ENCODE data around the gene ADORA2B. TPM values are rescaled to one million over a fixed set of nuclear protein-coding genes. Genes with fewer than 3 reads are reported as not detected.
A peak's percentile ranks its signal among the peaks of the same experiment; 100 is the strongest.
"Not testable (repeated sequence)": the region's sequence is repeated elsewhere in the genome, so short reads cannot be mapped to it uniquely, and the experiment has no call there.

Gene ADORA2B
- total RNA-seq, 1 donor from 2014 or later, result 3.6 TPM

DNA sequence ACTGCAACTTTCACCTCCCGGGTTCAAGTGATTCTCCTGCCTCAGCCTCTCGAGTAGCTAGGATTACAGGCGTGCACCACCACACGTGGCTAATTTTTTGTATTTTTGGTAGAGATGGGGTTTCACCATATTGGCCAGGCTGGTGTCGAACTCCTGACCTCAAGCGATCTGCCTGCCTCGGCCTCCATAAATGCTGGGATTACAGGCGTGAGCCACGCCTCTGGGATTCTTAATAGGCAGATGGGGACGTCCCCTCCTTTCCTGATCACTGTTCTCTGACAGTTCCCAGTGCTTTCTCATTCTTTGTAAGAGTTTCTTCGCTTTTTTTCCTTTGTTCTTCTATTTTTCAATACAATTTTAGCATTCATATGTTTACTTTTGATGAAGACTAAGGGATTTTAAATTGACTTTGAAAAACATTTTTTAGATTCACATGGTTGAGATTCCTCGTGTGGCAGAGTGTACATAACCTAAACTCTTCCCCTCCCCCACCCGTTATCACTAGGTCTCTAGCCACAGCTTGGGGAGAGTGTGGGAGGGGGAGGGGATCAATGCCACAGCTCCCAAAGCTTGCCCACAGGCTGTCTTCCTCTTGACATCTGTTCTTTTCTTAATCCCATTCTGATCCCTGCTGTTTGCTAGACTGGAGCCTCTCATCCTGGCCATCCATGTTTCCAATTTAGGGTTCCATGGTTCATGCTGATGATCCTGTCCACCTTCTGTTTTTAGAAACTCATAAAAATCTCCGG is 11.0 kb downstream of the ADORA2B start:
- DNase-seq, result no peak

DNA sequence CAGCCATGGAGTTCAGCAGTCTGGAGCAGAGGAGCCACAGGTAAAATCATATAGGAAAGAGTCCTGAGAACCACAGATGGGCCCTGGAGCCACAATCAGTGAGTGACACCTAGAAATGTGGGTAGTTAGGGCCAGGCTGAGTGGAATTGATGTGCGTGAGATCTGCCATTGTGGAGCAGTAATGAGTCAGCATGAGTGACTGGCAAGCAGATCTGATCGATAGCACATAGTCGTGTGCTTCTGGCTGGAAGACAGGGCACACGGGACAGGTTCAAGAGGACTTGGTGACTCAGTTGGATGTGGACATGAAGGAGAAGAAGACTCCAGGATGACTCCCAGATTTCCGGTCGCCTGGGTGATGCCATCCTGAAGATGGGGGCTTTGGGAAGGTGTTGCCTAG is 12.3 kb downstream of the ADORA2B start:
- peak; percentile 41 for DNase-seq

DNA sequence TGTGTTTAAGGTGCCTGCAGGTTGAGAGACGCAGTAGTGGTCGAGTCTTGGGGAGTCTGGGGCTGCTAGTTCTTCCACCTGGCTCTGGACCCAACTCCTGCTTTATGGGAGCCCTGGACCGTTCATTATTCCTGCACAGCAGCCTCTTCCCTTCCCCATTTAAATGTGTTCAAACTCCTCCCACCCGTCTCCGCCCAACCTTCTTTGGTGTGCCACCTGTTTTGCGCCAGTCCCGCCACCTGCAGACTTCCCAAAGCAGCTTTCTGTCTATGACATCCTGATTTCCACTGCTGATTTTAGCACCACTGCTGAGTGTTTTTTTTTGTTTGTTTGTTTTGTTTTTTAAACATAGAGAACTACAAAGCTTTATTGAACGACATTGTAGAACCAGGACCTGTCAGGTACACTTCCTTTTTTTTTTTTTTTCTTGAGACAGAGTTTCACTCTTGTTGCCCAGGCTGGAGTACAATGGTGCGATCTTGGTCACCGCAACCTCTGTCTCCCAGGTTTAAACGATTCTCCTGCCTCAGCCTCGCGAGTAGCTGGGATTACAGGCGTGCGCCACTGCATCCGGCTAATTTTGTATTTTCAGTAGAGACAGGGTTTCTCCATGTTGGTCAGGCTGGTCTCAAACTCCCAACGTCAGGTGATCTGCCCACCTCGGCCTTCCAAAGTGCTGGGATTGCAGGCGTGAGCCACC is 12.8 kb downstream of the ADORA2B start:
- DNase-seq, result no peak

DNA sequence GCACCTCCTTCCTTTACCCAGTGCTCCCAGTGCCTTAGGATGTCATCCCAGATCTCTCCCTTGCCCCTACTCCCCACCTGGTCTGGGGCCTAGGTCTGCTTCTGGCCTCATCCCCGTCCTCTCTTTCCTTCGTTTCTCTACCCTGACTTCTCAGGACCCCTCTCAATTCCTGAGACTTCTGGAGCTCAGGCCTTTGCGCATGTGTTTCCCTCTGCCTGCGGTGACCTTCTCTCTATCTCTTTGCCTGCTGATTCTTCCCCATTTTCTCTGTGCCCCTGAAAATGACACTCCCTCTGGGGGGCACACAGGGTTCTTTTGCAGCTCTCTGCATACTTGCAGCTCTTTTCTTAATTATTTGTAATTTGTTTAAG is 13.5 kb downstream of the ADORA2B start:
- no peak for DNase-seq

DNA sequence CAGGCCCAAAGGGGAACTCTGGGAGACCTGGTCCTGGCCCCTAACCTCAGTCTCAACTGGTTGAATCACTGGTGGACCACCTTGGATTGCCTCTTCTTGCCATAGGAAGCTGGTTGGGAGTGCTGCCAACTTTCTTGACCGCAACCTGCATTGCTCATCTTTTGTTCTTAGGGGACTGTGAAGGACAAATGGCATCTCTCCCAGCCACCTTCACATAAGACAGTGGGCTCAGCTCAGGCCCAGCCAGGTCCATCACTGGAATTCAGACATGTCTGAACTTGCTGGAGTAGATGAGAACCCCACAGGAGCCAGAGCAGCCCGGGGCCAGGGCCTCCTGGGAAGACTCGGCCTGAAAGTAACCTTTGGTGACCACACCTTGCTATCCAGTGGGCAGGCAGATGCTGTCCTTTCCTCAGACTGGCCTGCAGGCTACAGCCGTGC is 18.8 kb downstream of the ADORA2B start:
- DNase-seq, result peak; percentile 66

DNA sequence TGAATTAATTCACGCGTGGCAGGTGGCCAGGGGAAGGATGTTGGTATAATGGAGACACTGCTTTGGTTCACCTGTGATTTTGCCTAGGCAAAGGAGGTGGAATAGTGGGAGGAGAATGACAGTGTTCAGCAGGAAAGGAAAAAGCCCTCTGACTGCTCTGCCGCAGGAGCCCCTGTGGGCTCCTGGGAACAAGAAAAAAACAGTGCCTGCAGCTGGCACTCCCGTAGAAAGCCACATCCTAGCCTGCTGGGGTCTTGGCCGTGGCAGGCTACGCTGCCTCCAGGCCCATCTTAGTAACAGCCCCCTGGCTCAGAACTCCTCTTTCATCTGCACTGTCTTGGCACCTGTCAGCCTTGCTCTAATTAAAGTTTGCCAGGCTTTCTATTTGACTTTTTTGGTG is 20.6 kb downstream of the ADORA2B start:
- DNase-seq, result no peak

DNA sequence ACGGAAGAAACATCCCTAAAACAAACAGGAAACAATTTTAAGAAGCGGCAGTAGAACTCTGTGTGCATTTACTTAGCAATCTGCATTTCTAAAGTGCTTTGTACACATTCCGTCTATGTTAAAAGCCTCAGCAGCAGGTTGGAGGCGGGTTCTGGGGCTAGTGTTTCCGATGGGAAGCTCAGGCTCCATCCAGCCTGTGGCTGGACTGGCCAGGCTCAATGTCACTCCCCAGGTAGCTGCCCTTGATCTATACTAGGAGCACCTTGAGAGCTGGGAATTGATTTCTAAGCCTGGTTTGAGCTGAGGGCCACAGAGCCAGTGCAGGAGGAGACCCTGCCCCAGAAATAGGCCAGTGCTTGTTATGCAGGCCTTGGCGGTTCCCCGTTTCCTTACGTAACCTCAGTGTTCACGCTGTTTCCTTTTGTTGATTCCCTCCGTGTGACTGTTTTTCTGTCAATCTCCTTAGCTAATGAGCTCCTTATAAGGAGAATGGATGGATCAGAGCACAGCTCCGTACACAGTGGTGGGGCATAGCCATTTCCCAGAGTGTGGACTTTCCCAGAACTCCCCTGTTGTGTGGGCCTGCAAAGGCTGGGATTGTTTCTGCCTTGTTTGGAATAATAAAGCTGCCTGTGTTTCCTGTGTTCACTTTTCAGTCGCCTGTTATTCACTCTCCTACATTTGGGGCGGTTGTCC is 21.4 kb downstream of the ADORA2B start:
- peak; percentile 83 for DNase-seq

DNA sequence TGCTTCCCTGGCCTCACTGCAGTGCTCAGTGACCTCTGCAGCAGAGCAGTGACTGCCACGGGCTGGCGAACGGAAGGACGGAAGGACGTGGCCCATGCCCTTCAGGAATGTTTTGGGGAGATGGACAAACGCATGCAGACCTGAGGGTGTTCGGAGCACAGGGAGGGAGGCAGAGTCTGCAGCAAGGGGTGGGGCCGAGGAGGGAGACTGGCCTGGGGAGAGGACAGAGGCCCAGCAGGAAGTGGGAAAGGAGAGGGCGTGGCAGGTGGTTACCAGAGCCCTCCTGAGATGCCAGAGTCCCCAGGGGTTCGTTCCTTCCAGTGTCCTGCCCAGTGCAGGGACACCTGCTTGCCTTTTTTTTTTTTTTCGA is 21.9 kb downstream of the ADORA2B start:
- no peak for DNase-seq

DNA sequence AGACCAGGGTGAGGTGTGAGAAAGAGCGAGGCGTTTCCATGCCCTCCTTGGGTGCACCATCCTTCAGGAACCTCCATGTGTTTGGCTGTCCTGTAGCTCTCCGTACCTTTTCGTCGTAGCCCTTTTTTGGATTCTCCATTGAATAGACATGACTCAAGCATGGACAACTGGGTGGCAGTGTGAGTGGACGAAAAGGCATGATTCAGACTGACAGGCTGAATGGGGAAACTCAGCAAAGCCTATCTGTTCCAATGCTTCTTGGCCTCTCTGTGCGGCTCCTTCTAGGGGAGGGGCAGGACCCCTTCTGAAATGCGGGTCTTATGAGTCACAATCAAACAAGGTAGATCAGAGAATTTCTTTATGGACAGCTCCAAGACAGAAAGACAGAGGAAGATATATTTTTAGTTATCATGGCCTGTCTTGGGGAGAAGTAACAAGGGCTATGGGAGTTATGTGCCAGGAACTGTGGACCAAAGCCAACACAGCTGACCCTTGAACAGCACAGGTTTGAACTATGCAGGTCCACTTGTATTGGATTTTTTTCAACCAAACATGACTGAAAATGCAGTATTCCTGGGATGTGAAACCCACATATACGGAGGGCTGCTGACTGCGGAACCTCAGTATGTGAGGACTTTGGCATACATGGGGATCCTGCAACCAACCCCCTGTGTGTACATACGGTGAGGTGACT is 22.9 kb downstream of the ADORA2B start:
- no peak for DNase-seq

DNA sequence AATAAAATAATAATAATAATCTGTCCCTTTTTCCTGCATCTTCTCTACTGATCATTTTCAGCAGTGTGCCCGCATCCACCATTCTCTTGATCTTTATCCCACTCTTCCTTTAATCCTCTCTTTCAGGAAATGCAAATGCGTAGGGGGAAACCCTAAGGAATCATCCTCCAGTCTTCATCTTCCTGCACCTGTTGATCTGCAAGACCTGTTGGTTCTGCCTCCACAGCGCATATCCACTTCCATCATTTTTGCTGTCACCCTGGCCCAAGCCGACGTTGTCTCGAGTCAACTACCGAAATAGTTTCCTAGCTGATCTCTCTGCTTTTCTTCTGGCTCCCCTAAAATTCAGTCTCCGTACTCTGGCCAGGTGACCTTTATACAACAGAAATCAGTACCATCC is 24.5 kb downstream of the ADORA2B start:
- DNase-seq, result no peak

DNA sequence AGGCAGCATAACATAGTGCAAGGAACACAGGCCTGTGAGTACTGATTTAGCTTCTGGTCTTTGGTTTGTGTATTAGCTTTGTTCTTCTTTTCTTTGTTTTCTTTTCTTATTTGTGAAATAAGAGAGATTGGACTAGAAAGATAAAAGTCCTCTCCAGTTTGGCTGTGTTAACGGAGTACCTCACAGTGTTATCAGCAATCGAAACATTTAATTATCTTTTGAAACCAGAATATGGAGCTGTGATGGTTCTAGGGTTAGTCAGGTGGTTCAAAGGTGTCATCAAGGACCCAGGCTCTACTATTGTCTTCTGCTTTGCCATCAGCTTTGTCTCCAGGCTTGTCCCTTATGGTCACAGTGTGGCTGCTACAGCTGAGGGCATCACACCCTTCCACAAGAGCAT is 25.6 kb downstream of the ADORA2B start:
- DNase-seq, result no peak

DNA sequence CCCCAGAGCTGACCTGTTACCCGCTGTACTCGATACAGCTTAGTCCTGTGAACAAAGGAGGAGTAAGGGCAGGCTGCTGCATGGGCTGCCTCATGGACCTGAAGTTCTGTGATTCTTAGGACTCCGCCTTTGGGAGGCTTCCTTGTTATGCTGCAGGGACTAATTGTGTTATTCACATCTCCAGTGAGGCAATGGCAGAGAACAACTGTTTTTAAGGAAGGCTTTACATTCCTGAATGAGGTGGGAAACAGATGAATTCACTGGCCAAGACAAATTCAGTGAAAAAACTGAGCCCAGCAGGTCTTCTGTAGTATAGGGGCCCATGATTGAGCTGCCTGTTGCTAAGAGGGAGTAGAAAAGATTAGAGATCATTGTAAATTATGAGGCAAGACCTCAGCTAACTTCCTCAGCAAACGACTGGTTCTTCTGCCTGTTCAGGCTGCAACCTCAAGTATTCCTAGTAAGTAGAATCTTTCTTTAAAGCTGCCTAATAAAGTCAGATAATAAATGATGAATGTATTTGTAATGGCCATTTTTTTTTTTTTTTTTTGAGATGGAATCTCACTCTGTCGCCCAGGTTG is 26.3 kb downstream of the ADORA2B start:
- DNase-seq, result no peak

DNA sequence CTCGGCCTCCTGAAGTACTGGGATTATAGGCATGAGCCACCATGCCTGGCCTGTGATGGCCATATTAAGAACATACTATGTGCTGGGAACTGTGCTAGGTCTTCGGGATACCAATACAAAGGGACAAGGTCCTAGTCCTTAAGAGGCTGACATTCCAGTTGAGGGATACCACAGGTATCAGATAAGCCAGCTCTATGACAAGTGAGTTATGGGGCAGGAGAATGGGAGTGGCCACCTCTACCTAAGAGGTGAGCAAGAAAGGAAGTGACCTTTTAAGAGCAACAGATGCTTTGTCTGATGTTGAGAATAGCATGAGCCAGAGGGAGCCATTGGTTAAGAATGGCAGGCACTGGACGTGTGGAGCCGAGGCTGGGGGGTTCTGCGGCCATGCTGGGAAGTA is 27.0 kb downstream of the ADORA2B start:
- DNase-seq, result no peak

DNA sequence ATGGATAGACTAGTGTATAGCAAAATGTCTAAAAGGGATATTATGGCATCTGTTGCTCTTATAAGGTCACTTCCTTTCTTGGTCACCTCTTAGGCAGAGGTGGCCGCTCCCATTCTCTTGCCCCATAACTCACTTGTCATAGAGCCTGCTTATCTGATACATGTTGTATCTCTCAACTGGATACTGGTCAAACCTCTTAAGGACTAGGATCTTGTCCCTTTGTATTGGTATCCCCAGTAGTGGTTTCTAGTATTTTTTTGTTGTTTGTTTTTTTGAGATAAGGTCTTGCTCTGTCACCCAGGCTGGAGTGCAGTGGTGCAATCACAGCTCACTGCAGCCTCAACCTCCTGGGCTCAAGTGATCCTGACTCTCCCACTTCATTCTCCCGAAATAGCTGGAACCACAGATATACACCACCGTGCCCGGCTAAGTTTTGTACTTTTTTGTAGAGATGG is 27.6 kb downstream of the ADORA2B start:
- no peak for DNase-seq

DNA sequence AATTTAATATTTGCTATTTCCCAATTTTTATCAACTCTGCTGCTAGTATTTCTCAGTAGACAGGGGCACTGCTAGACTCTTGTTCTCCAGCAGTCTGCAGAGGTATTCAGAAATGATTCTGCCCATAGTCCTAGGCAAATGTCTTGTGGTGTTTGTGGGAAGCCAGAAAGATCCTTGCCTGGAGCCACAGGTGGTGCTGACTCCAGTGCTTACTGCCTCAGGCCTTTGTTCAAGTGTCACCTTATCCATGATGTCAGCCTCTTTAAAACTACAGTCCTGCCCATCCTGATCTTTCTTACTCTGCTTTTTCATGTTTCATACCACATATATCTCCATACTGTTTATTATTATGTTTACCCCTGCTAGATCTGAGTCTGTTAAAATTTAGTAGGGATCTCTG is 28.1 kb downstream of the ADORA2B start:
- no peak for DNase-seq

DNA sequence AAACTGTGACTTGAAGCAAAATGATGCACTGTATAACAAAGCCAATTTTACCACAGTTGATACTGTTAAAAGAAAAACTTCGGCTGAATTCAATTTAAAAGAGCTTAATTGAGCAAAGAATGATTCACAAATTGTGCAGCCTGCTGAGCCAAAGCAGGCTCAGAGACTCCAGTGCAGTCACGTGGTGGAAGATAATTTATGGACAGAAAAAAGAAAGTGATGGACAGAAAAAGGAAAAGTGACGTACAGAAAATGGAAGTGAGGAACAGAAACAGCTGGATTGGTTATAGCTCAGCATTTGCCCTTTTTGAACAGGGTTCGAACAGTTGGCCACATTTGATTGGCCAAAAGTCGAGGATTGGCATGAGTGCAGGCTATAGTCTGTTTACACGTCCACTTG is 28.9 kb downstream of the ADORA2B start:
- DNase-seq, result no peak

DNA sequence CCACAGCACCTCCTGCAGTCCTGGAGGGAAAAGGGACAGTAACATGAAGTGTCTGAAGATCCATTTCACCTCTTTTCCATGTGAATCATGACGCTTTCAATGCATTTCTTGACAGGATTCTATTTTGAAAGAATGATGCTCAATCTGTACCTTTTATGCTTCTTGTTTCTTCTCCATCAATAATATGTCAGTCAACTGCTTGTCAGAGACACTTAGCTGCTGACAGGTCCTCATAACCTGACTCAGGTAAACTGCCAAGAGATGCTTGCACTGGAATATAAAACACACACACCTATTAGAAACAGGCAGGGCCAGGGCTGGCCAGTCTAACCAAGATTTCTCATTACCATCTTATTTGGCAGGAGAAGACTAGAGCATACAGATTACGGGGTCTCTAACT is 33.0 kb downstream of the ADORA2B start:
- DNase-seq, result no peak

DNA sequence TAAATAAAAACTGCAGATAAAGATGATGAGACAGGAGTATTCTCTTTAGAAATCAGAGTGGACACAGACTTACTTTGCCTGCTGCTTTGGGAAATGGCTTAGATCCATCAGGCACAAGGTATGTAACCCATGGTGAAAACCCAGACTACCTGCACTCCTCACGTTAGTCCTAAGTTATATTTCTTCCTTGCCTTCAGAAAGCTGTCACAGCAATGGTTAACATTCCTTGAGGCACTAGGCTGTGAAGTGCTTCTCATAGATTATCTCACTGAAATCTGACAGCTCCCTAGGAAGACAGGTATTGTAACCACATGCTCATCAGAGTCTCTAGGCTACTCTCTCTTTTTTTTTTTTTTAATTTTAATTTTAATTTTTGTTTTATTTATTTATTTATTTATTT is 33.7 kb downstream of the ADORA2B start:
- no peak for DNase-seq

DNA sequence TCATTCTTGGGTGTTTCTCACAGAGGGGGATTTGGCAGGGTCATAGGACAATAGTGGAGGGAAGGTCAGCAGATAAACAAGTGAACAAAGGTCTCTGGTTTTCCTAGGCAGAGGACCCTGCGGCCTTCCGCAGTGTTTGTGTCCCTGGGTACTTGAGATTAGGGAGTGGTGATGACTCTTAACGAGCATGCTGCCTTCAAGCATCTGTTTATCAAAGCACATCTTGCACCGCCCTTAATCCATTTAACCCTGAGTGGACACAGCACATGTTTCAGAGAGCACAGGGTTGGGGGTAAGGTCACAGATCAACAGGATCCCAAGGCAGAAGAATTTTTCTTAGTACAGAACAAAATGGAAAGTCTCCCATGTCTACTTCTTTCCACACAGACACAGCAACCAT is 34.1 kb downstream of the ADORA2B start:
- DNase-seq, result not testable (repeated sequence)

DNA sequence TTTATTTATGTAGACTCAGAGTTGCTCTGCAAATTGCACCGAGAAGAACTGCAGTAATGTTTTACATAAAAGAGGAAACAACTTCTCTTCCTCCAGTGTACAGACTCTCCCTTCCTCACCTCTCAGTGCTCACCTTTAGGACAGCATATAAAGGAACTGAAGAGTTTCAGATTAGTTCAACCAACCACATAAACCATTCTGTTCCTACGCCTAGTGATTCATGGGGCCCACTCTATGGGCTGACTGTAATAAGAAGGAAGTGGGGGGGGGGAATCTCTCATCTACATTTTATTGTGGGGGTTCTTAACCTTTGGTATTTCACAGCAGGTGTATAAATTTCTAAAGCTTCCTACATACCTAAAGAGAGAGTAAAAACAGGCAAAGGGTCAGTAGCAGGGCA is 36.3 kb downstream of the ADORA2B start:
- no peak for DNase-seq

DNA sequence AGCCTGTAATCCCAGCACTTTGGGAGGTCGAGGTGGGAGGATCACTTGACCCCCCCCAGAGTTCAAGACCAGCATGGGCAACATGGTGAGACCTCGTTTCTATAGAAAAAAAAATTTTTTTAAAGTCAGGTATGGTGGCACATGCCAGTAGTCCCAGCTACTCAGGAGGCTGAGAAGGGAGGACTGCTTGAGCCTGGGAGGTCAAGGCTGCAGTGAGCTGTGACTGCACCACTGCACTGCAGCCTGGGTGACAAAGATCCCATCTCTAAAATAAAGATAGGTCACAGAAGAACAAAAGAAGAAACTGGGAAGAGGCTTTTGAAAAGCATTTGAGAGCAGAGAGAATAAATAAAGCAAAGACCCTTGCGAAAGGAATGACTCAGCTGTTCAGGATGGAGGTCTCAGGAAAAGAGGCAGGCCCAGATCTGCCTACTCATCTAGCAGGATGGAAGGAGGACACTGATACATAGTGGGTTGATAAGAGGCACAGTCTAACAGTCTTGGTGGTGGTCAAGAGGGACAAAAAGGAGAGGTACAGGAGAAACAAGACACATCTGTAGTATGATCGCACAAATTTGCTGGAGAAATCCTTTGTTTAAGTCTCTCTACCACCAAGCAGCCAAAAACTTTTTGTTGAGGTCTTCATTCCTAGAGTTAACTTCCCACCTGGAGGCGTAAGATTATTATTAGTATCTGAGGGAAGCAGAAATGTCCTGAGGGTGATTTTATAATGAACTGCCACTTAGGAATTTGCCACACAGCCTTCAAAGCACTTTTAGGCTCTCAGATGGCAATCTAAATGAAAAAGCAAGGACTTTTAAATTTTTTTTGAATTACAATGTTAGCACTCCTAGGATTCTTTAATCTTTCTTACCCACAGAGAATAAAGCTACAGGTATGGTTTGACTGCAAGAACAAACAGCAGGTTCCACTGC is 37.0 kb downstream of the ADORA2B start:
- DNase-seq, result no peak

DNA sequence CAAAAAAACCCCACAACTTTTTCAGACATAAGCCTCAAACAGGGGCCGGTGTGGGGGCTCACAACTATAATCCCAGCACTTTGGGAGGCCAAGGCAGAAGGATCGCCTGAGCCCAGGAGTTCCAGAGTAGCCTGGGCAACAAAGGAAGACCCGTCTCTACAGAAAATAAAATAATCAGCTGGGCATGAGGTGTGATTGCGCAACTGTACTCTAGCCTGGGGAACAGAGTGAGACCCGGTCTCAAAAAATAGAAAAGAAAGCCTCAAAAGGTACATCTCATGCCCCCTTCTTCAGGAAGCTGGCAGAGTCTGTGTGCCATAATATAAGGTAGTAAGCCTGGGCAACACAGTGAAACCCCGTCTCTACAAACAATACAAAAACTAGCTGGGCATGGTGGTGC is 51.4 kb downstream of the ADORA2B start:
- no peak for DNase-seq
